GM18868 (cell line): ENCODE measurements around the gene NELFCD.

Experiments
- ATAC-seq: cut with Tn5 transposase; IDR thresholded peaks from one replicate; pipeline ENCODE4 v1.9.1; 2021; ENCODE audit warnings: mild to moderate bottlenecking, moderate library complexity; ENCODE audit not compliant: unreplicated experiment

The NELFCD gene

GRCh38 chr20:59042796-59043631, 62.0 kb downstream of the NELFCD start:
- peak; percentile 91 for ATAC-seq

- ATAC-seq = no peak
These were observed 62.6 kb downstream of the NELFCD start for GRCh38 chr20:59043698-59044097.

- ATAC-seq = no peak
These were observed 63.2 kb downstream of the NELFCD start for GRCh38 chr20:59044295-59044694.
